Measurements from ENCODE around the gene FCGBP. TPM values are rescaled to one million over a fixed set of nuclear protein-coding genes. Genes with fewer than 3 reads are reported as not detected.

FCGBP gene
- total RNA-seq, 1 experiment from 2014 or later: 0.02 TPM

GRCh38 chr19:39949026-39949747 lies 14.8 kb upstream of the FCGBP start:
- DNase-seq (ENCODE audit: extremely low read depth, low read depth): no peak

GRCh38 chr19:39946532-39946931 lies 12.1 kb upstream of the FCGBP start:
- no peak for DNase-seq (ENCODE audit: extremely low read depth, low read depth)

- no peak for DNase-seq (ENCODE audit: extremely low read depth, low read depth)
These were observed 9.2 kb upstream of the FCGBP start for GRCh38 chr19:39943586-39943985.

GRCh38 chr19:39942366-39942730 lies 7.9 kb upstream of the FCGBP start:
- DNase-seq (ENCODE audit: extremely low read depth, low read depth): no peak

- no peak for DNase-seq (ENCODE audit: extremely low read depth, low read depth)
These were observed 7.4 kb upstream of the FCGBP start for GRCh38 chr19:39941615-39942365.

GRCh38 chr19:39941151-39941550 lies 6.7 kb upstream of the FCGBP start:
- DNase-seq (ENCODE audit: extremely low read depth, low read depth): no peak

- no peak for DNase-seq (ENCODE audit: extremely low read depth, low read depth)
These were observed 5.9 kb upstream of the FCGBP start for GRCh38 chr19:39940221-39940833.

GRCh38 chr19:39939556-39939955 lies 5.1 kb upstream of the FCGBP start:
- no peak for DNase-seq (ENCODE audit: extremely low read depth, low read depth)

GRCh38 chr19:39937787-39938186 lies 3.4 kb upstream of the FCGBP start:
- no peak for DNase-seq (ENCODE audit: extremely low read depth, low read depth)

- DNase-seq (ENCODE audit: extremely low read depth, low read depth): no peak
These were observed 2.8 kb upstream of the FCGBP start for GRCh38 chr19:39937094-39937720.

GRCh38 chr19:39936622-39937021 lies 2.2 kb upstream of the FCGBP start:
- DNase-seq (ENCODE audit: extremely low read depth, low read depth): no peak

GRCh38 chr19:39936020-39936419 lies 1.6 kb upstream of the FCGBP start:
- DNase-seq (ENCODE audit: extremely low read depth, low read depth): no peak

GRCh38 chr19:39935364-39935661 lies 879 bp upstream of the FCGBP start:
- DNase-seq (ENCODE audit: extremely low read depth, low read depth): no peak

GRCh38 chr19:39929750-39930149 lies 4.7 kb downstream of the FCGBP start:
- no peak for DNase-seq (ENCODE audit: extremely low read depth, low read depth)

GRCh38 chr19:39928357-39928725 lies 6.1 kb downstream of the FCGBP start:
- no peak for DNase-seq (ENCODE audit: extremely low read depth, low read depth)

- no peak for DNase-seq (ENCODE audit: extremely low read depth, low read depth)
These were observed 6.7 kb downstream of the FCGBP start for GRCh38 chr19:39927524-39928356.

- no peak for DNase-seq (ENCODE audit: extremely low read depth, low read depth)
These were observed 7.4 kb downstream of the FCGBP start for GRCh38 chr19:39927076-39927475.

GRCh38 chr19:39926170-39926760 lies 8.2 kb downstream of the FCGBP start:
- no peak for DNase-seq (ENCODE audit: extremely low read depth, low read depth)

- DNase-seq (ENCODE audit: extremely low read depth, low read depth): no peak
These were observed 9.5 kb downstream of the FCGBP start for GRCh38 chr19:39924952-39925351.

GRCh38 chr19:39924389-39924788 lies 10.0 kb downstream of the FCGBP start:
- no peak for DNase-seq (ENCODE audit: extremely low read depth, low read depth)

Measured in NCI-H460 (cell line).